HG03060 (cell line): ENCODE data around the gene XPR1.
A peak's percentile ranks its signal among the peaks of the same experiment; 100 is the strongest.

ENCODE experiments used
- ATAC-seq: cut with Tn5 transposase; IDR thresholded peaks from one replicate; pipeline ENCODE4 v1.9.1; 2021; ENCODE audit warnings: low read depth, moderate number of reproducible peaks; ENCODE audit not compliant: unreplicated experiment

The XPR1 gene

DNA sequence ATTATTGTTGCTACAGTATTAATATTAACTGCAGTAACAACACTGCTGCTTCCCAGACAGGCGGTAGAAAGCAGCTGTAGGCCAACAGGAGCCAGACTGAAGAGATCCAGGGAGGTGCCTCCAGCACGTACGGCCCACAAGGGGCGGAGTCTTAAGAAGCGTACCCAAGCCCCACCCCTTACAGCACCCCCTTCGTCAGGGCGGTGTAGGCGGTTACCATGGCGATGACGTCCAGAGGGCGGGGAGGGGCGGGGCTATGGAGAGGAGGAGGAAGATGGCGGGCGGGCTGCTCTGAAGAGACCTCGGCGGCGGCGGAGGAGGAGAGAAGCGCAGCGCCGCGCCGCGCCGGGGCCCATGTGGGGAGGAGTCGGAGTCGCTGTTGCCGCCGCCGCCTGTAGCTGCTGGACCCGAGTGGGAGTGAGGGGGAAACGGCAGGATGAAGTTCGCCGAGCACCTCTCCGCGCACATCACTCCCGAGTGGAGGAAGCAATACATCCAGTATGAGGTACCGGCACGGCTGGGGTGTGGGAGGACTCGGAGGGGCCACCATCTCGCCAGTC lies at the start of gene XPR1:
XPR1 (plus strand) TSS at position 257 of the 560 bp plus-strand sequence; CDS start at position 437, 180 bp downstream.
- ATAC-seq = peak; percentile 81

DNA sequence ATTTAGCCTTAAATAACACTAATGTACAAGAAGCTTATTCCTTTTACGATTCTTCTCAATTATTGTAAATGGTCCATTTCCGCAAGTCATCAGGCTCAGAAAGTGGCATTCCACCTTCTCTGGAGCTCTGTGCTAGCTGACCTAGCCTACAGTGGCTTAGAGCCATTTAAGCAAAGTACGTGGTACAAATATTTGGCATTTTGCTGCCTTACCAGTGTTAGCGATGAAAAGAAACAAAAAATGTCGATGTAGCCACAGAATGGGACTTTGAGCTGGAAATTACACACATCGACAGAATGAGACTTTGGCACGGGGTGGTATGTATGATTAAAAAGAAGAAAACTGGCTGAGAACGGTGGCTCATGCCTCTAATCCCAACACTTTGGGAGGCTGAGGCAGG lies 47.0 kb upstream of the XPR1 start:
- ATAC-seq = no peak

- no peak for ATAC-seq
Observed at GRCh38 chr1:180585994-180586359, 45.8 kb upstream of the XPR1 start.

GRCh38 chr1:180586671-180587155 lies 45.1 kb upstream of the XPR1 start:
- ATAC-seq = no peak

DNA sequence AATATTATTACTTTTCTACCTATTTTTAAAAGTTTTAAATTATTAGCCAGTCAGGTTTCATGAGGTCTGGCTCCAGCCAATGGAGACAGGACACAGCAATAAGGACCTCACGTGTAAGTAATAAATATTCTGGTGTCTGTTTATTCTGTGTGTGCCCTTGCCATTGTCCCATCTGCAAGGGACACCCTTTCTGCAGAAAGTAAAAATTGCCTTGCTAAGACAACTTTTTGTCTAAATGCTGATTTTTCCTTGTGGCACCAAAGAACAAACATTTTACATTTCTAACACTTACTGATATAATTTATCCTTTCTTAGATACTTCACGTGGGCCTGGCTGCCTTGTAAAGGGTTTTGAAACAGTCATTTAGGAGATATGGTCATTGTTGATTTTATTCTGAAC lies 43.7 kb upstream of the XPR1 start:
- no peak for ATAC-seq

GRCh38 chr1:180590889-180591288 lies 40.9 kb upstream of the XPR1 start:
- ATAC-seq = no peak

GRCh38 chr1:180593382-180593781 lies 38.4 kb upstream of the XPR1 start:
- ATAC-seq = no peak

DNA sequence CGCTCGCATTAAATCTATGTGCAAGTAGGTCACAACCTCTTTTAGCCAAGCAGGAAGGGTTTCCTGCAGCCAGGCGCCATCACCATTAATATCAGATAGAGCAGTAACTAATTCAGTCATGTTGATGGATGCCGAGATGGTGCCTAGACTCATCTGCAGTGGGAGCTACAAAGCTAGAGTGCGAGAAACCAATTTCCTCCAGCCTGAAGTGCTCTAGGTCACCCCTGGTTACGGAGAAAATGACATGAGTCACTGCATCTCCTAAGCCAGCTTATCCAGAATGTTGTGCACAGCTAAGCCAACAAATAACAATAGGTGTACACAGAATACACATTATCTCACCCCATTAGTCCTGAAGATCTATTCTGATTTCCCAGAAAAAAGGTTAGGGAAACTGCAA lies 37.1 kb upstream of the XPR1 start:
- no peak for ATAC-seq

GRCh38 chr1:180595966-180596365 lies 35.9 kb upstream of the XPR1 start:
- no peak for ATAC-seq

DNA sequence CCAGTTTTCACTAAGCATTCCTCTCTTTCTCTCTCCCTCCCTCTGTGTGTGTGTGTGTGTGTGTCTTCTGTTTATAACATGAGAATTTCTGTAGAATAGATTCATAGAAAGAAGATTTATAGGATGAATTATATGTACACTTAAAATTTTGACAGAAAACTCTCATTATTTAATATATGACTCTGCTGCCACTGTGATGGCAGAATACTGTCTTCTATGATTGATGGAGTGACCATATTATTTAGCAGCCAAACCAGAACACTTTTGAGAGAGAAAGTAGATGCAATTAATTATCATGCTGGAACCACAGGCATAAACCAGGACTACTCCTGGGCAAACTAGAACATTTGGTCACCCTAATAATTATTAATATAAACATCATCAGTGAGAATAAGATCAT lies 34.3 kb upstream of the XPR1 start:
- ATAC-seq = no peak

- ATAC-seq = no peak
Observed at GRCh38 chr1:180598333-180598974, 33.4 kb upstream of the XPR1 start.

- ATAC-seq = no peak
Observed at GRCh38 chr1:180600343-180600742, 31.5 kb upstream of the XPR1 start.

DNA sequence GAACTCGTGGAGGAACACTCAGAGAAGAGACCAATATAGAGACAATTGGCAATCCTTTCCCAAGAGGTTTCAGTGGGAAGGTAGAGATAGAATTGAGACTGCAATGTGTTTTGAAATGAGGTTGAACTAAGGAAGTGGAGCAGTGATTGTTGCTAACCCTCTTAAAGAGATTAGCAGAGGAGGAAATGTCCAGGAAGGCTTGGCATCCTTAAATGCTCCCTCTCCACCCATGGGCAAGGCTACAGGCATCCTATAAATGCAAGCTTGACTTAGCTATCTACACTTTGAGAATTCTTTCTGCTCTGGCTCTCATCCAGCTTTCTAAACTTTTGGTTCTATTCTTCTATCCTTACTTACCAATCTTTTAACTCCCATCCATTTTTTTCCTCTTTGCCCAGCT lies 30.3 kb upstream of the XPR1 start:
- ATAC-seq = no peak

DNA sequence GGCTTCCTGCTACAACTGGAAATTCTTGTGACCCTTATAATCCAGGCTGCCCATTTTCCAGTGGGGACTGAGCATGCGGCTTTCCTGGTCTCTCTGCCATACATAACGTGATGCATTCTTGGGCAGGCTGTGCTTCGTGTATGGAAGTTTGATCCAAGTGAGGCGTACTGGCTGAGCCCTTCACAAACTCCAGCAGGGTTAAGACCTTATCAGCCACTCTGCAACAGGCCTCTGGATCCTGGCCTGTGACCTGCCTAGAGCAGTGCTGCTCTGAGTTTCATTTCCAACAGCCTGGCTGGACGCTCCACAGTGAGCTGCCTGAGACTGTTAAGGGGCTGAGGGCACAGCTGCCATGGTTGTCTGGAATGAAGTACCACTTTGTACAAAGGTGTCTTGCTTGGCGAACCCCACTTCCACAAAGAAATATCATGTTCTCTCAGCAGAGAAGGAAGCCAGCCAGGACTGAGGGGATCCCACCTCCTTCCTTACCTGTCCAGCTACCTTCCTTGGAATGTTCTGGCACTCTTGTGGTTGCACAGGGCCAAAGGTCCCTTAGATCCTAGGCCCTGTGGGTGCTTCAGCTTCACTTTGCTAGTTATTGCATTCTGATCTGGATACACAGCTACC lies 28.5 kb upstream of the XPR1 start:
- ATAC-seq = no peak

DNA sequence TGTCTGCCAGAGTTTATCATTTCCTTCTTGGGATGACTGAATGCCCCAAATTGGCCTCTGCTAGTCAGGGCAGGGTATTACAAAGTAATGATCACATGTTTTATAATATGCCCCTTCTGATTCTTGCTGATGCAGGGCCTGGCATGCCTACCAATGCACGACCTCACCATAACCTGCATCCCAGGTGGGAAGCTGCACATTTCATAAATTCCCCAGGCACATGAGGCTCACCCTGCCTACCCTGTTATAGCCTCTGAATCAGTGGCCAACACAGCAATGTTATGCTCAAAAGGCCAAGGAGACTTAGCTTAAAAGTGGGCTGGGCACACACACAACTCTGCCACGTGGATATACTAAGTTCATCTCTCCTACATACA lies 28.0 kb upstream of the XPR1 start:
- no peak for ATAC-seq

DNA sequence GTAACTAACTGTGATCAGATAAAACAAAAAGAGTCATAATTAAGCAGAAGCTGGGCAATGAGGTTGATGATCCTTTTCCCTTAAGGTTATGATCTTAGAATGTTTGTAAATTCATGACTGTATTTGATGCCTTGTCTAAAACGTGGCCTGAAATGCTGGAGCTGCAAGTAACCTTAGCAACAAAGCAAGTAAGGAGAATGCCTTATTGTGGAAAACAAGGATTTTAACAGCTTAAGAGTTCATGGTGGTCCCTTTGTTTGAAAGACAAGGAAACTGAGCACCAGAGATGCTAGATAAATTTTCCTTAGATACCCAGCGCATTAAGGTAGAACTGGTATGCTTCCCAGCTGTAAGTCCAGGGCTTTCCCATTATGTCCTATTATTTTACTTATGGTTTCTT lies 25.7 kb upstream of the XPR1 start:
- no peak for ATAC-seq

DNA sequence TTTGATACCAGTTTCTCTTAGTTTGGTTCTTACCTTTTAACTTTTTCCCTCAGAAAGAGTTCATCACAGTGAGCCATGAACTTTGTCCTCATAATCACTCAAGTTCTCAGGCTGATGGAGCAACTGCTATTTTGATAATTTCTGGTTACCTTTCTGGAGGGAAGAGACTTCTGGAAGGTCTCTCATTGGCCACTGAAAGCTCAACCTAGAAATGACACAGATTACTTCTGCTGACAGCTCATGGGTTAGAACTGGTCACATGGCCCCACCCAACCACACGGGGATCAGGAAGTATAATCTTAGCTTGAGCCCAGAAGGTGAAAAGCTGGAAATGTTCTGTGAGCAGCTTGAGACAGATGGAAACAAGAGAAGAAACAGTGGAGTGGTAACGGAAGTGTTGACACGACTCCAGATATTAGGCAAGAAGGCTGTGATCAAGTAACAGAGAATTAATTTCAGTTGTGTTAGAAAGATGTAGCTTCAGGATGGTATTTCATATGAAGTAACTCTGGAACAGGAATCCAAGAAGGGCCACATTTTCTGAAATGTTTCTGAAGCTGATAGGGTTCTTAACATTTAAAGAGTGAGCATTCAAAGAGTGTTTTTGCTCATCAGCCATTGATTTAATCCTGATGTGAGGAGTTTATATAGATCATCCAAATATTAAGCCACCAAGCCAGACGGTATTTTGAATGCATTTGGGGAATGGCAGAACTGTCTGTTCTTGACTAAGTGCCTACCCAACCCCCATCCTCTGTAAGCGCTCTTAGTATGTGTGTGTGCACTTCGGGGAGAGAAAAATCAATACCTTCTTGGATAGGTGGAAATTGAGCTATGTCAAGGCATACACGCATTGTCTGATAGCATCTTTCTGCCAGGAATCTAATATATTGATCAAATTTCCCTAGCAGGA lies 21.9 kb upstream of the XPR1 start:
- no peak for ATAC-seq

DNA sequence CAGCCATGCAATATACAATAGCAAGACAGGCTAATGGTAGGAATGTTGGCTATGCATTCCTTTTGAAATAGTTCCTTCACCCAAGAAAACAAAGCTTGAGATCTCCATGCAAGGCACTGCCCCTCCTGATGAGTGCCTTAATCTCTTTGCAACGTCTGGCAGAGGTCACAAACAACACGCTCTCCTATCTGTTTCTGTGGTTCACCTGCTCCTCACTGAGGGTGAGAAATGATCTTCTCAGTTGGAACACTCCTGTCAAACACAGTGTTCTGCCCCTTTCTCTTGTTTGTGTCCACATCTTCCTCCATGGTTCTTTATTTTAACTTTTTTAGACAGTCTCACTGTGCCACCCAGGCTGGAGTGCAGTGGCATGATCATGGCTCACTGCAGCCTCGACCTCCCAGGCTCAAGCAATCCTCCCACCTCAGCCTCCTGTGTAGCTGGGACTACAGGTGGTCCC lies 21.2 kb upstream of the XPR1 start:
- no peak for ATAC-seq

DNA sequence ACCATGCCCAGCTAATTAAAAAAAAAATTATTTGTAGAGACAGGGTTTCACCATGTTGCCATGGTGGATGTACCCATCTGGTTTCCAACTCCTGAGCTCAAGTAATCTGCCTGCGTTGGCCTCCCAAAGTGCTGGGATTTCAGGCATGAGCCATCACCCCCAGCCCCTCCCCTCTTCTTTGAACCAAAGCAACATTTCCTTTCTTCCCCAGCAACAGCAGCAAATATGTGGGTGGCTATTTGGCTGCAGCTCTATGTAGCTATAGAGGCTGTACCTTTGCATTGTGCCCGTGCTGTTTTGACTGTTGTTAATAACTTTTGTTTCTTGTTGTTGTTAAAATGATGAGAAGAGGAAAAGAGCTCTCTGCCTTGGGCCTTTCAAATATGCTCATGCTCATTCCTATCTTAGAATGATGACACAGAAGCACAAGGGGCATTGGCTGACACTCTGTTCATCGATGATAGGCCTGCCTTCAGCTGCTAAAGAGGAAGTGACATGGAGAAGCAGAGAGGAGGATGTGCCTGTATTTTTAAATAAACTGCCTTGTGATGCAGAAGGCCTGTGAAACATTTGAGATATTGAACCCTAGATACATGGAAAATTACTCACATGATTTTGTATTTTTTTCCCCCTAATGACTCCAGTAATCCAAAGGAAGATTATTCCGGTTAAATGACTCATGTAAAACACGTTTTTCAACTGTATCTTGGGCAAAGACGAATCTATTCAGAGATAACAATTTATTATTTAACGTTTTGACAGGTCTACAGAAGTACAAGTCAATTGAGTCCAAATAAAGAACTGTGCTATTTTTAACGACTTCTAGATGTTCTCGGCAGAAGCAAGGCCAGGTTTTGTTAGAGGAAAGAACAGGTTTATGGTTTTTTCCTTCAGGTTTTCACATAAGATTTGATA lies 20.5 kb upstream of the XPR1 start:
- ATAC-seq = no peak

GRCh38 chr1:180612632-180613031 lies 19.2 kb upstream of the XPR1 start:
- ATAC-seq = no peak
